SK-N-SH (cell line): Measurements from ENCODE around the gene TNFRSF1B. TPM values are rescaled to one million over a fixed set of nuclear protein-coding genes. Genes with fewer than 3 reads are reported as not detected.

ENCODE experiments used
- CTCF ChIA-PET: fragments of 300-600, 350-600 bp; formaldehyde crosslinking; extraction: SDS; loops from one replicate; lab custom pipeline; 2021; lab: Yijun Ruan, JAX
- POLR2A ChIA-PET: fragments of 350-600 bp; sonication (Branson Sonifier 250); formaldehyde crosslinking; extraction: SDS; loops from one replicate; lab custom pipeline; 2020; ENCODE audit warnings: antibody characterized with exemption, inconsistent platforms; lab: Yijun Ruan, JAX
- DNase-seq: peaks from one replicate; pipeline ENCODE4 v3.0.0; 2012
- H2AFZ ChIP-seq: fragments of 200-600 bp; sonication (generic); 2 replicates; pipeline ENCODE4 v1.8.1; 2016; ENCODE audit warnings: antibody characterized with exemption, mild to moderate bottlenecking, low read depth
- H3F3A ChIP-seq: fragments of 200-600 bp; sonication (generic); replicated peaks from 2 replicates; pipeline ENCODE3; 2016; ENCODE audit warnings: antibody characterized with exemption, mild to moderate bottlenecking; ENCODE audit not compliant: insufficient read depth
- H3K27ac ChIP-seq, 2 experiments: fragments of 200-500 bp in 1 of 2; fragments of 200-600 bp in 1 of 2; sonication (Bioruptor generic) in 1 of 2; sonication (generic), shearing (Covaris generic) in 1 of 2; 2 replicates each; pipeline versions ENCODE4 v1.5.1 to v1.6.1; 2014 to 2016; ENCODE audit warnings: low read depth in 2 of 2, inconsistent platforms in 1 of 2, low read length in 1 of 2, mild to moderate bottlenecking in 1 of 2, mixed read lengths in 1 of 2
- H3K27me3 ChIP-seq: fragments of 200-600 bp; sonication (generic), shearing (Covaris generic); 2 replicates; pipeline ENCODE4 v1.6.1; 2016; ENCODE audit warnings: mixed run types; ENCODE audit not compliant: insufficient read depth
- H3K36me3 ChIP-seq, 2 experiments: fragments of 200-500 bp in 1 of 2; fragments of 200-600 bp in 1 of 2; sonication (Bioruptor generic) in 1 of 2; sonication (generic) in 1 of 2; replicated peaks in 1 of 2; 2 replicates each; pipeline versions ENCODE3 to v1.5.1; 2014 to 2016; ENCODE audit warnings: low read length in 1 of 2, mild to moderate bottlenecking in 1 of 2; ENCODE audit not compliant: insufficient read depth in 2 of 2, control insufficient read depth in 1 of 2
- H3K4me1 ChIP-seq, 2 experiments: fragments of 200-500 bp in 1 of 2; fragments of 200-600 bp in 1 of 2; sonication (Bioruptor generic) in 1 of 2; sonication (generic), shearing (Covaris generic) in 1 of 2; 2 replicates each; pipeline versions ENCODE4 v1.5.1 to v1.6.1; 2014 to 2016; ENCODE audit warnings: low read depth in 1 of 2, low read length in 1 of 2, mixed run types in 1 of 2; ENCODE audit not compliant: insufficient read depth in 2 of 2, control insufficient read depth in 1 of 2
- H3K4me2 ChIP-seq: fragments of 200-600 bp; sonication (generic), shearing (Covaris generic); 2 replicates; pipeline ENCODE4 v1.6.1; 2017; ENCODE audit warnings: mixed run types
- H3K4me3 ChIP-seq, 2 experiments: fragments of 200-500 bp in 1 of 2; fragments of 200-600 bp in 1 of 2; sonication (Bioruptor generic) in 1 of 2; sonication (generic), shearing (Covaris generic) in 1 of 2; 2 replicates each; pipeline versions ENCODE4 v1.5.1 to v1.8.1; 2014 to 2016; ENCODE audit warnings: low read depth in 2 of 2, inconsistent platforms in 1 of 2, low read length in 1 of 2, mild to moderate bottlenecking in 1 of 2, mixed read lengths in 1 of 2, moderate library complexity in 1 of 2
- H3K79me2 ChIP-seq: fragments of 200-600 bp; sonication (generic); 2 replicates; pipeline ENCODE4 v1.8.1; 2017; ENCODE audit warnings: mild to moderate bottlenecking; ENCODE audit not compliant: insufficient read depth
- H3K9ac ChIP-seq: fragments of 200-600 bp; sonication (generic); 2 replicates; pipeline ENCODE4 v1.6.1; 2017; ENCODE audit warnings: mixed run types
- H3K9me2 ChIP-seq: fragments of 200-600 bp; sonication (generic); 2 replicates; pipeline ENCODE4 v1.6.1; 2017; ENCODE audit warnings: mixed run types
- H3K9me3 ChIP-seq: fragments of 200-600 bp; sonication (generic); 2 replicates; pipeline ENCODE4 v1.6.1; 2017; ENCODE audit warnings: mixed run types, mild to moderate bottlenecking, moderate library complexity
- H4K20me1 ChIP-seq: fragments of 200-600 bp; sonication (generic); 2 replicates; pipeline ENCODE4 v1.6.1; 2017; ENCODE audit warnings: mild to moderate bottlenecking, mixed run types; ENCODE audit not compliant: insufficient read depth
- CHD2 ChIP-seq: fragments of 150-350 bp; IDR thresholded peaks from 2 replicates; pipeline ENCODE4 v1.6.1; 2018; ENCODE audit warnings: low read length; ENCODE audit not compliant: partially characterized antibody
- EZH2phosphoT487 ChIP-seq: fragments of 200-600 bp; sonication (generic); IDR thresholded peaks from 2 replicates; pipeline ENCODE4 v1.6.1; 2017; ENCODE audit warnings: low read depth, mixed run types, mild to moderate bottlenecking, antibody characterized with exemption, moderate library complexity, borderline replicate concordance
- FOXM1 ChIP-seq: IDR thresholded peaks from 2 replicates; pipeline ENCODE4 v1.4.0; 2012; ENCODE audit warnings: low read depth, mild to moderate bottlenecking
- GABPA ChIP-seq: IDR thresholded peaks from 2 replicates; pipeline ENCODE4 v1.4.0; 2012; ENCODE audit warnings: low read depth, mild to moderate bottlenecking
- NRF1 ChIP-seq: IDR thresholded peaks from 2 replicates; pipeline ENCODE4 v1.6.1; 2012; ENCODE audit warnings: low read depth, mild to moderate bottlenecking, low read length
- PBX3 ChIP-seq: IDR thresholded peaks from 2 replicates; pipeline ENCODE4; 2012
- REST ChIP-seq: IDR thresholded peaks from 2 replicates; pipeline ENCODE4 v1.6.1; 2012; ENCODE audit warnings: mild to moderate bottlenecking, low read depth, low read length, moderate library complexity
- RFX5 ChIP-seq: IDR thresholded peaks from 2 replicates; pipeline ENCODE4 v1.6.1; 2012; ENCODE audit warnings: mild to moderate bottlenecking, improper control_type of control experiment, low read length
- SIN3A ChIP-seq: IDR thresholded peaks from 2 replicates; pipeline ENCODE4 v1.6.1; 2012; ENCODE audit warnings: low read depth, mild to moderate bottlenecking, low read length, moderate library complexity, borderline replicate concordance
- TCF12 ChIP-seq: IDR thresholded peaks from 2 replicates; pipeline ENCODE4 v1.4.0; 2012
- TEAD4 ChIP-seq: IDR thresholded peaks from 2 replicates; pipeline ENCODE4 v1.4.0; 2012; ENCODE audit warnings: mild to moderate bottlenecking, borderline replicate concordance; ENCODE audit not compliant: insufficient read depth
- WGBS: methylation state at CpG from one replicate; pipeline ENCODE4 v1.1.6; 2017; ENCODE audit warnings: low lambda C conversion rate; 5-methylcytosine and 5-hydroxymethylcytosine counted together
- polyA plus RNA-seq, 3 experiments: library from polyadenylated mRNA; depleted of rRNA; stranded (reverse); fragments of >200 nt; gene quantifications; 2 replicates each; pipeline ENCODE4 v1.2.3, GENCODE V29; 2012
- TF ChIP-seq, protein P1 (sequence below): fragments of 150-350 bp; IDR thresholded peaks from 2 replicates; pipeline ENCODE4 v1.6.1; 2017; ENCODE audit warnings: antibody characterized with exemption, low read length, low read depth, borderline replicate concordance
- TF ChIP-seq, protein P2 (sequence below): fragments of 150-350 bp; IDR thresholded peaks from 2 replicates; pipeline ENCODE4 v1.6.1; 2016; ENCODE audit warnings: mild to moderate bottlenecking, low read depth, low read length

TNFRSF1B gene
- polyA plus RNA-seq, 1 of the 3 experiments (the other 2 are of a cell fraction) = 0.36 TPM

GRCh38 chr1:12178511-12178910, 11.7 kb downstream of the TNFRSF1B start:
- TF ChIP-seq PBX3 (no peak), SIN3A (no peak), RFX5 (no peak), GABPA (no peak), EZH2phosphoT487 (no peak), CHD2 (no peak), TCF12 (no peak), TEAD4 (no peak), NRF1 (no peak), FOXM1 (no peak), REST (no peak)
- TF ChIP-seq, protein P1, sequence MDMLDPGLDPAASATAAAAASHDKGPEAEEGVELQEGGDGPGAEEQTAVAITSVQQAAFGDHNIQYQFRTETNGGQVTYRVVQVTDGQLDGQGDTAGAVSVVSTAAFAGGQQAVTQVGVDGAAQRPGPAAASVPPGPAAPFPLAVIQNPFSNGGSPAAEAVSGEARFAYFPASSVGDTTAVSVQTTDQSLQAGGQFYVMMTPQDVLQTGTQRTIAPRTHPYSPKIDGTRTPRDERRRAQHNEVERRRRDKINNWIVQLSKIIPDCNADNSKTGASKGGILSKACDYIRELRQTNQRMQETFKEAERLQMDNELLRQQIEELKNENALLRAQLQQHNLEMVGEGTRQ = no peak
- TF ChIP-seq, protein P2, sequence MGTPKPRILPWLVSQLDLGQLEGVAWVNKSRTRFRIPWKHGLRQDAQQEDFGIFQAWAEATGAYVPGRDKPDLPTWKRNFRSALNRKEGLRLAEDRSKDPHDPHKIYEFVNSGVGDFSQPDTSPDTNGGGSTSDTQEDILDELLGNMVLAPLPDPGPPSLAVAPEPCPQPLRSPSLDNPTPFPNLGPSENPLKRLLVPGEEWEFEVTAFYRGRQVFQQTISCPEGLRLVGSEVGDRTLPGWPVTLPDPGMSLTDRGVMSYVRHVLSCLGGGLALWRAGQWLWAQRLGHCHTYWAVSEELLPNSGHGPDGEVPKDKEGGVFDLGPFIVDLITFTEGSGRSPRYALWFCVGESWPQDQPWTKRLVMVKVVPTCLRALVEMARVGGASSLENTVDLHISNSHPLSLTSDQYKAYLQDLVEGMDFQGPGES = no peak
- Histone ChIP-seq H3K4me3 (no peak overlapping the region), H3K27ac (no peak overlapping the region), H3K4me2 (no peak overlapping the region), H3K9me3 (no peaks in the 10 kb centered on the region), H3K27me3 (no peaks in the 10 kb centered on the region), H3F3A (peaks cover 4% of the 10 kb centered on the region), H3K9ac (no peak overlapping the region), H4K20me1 (no peaks in the 10 kb centered on the region), H3K36me3 (no peaks in the 10 kb centered on the region), H3K9me2 (no peaks in the 10 kb centered on the region), H3K4me1 (peaks cover 6 to 7% of the 10 kb centered on the region in 2 experiments; a peak in 2 of 4 replicates), H2AFZ (peak overlapping the region; percentile 51; the same call in 1 of the 2 replicates), H3K79me2 (no peaks in the 10 kb centered on the region)
- WGBS = 75% methylated on average over 11 of the region's 11 CpGs
- POLR2A ChIA-PET = no interaction called here
- CTCF ChIA-PET = interaction anchor here (1.2 to 4.4 kb wide), 4 partner anchors 22 to 54 kb away, joined by 3 to 29 read pairs (median 4); no protein-coding TSS in a partner anchor
- no peak for DNase-seq
